Measurements from ENCODE around the gene LARGE1. TPM values are rescaled to one million over a fixed set of nuclear protein-coding genes. Genes with fewer than 3 reads are reported as not detected.

LARGE1 gene
- total RNA-seq, 1 donor from 2014 or later = 81.2 TPM

- H3K27me3 Mint-ChIP-seq (ENCODE audit: unreplicated experiment) = peaks cover 9% of the 10 kb centered on the region
- peak overlapping the region; percentile 17 for H3K27ac Mint-ChIP-seq (ENCODE audit: unreplicated experiment)
Measured at GRCh38 chr22:33851240-33851639, 69.0 kb downstream of the LARGE1 start.

GRCh38 chr22:33850724-33851123 is 69.6 kb downstream of the LARGE1 start:
- H3K4me3 Mint-ChIP-seq (ENCODE audit: unreplicated experiment) = no peak overlapping the region
- peaks cover 9% of the 10 kb centered on the region for H3K27me3 Mint-ChIP-seq (ENCODE audit: unreplicated experiment)

More at GRCh38 chr22:33851240-33851639, 69.0 kb downstream of the LARGE1 start:
- no peak overlapping the region for H3K4me3 Mint-ChIP-seq (ENCODE audit: unreplicated experiment)
- no peak for TF ChIP-seq CTCF (IDR thresholded peaks at IDR 0.05; ENCODE audit: partially characterized antibody, unreplicated experiment)
- peaks cover 57% of the 10 kb centered on the region for H3K4me1 Mint-ChIP-seq (ENCODE audit: low read depth, unreplicated experiment)
- H3K36me3 Mint-ChIP-seq (ENCODE audit: unreplicated experiment) = peaks cover 4% of the 10 kb centered on the region
- no peak for DNase-seq
- peaks cover 14% of the 10 kb centered on the region for H3K9me3 Mint-ChIP-seq (ENCODE audit: unreplicated experiment)

GRCh38 chr22:33850193-33850592 is 70.1 kb downstream of the LARGE1 start:
- Mint-ChIP-seq H3K36me3 (ENCODE audit: unreplicated experiment) (peaks cover 4% of the 10 kb centered on the region), H3K27me3 (ENCODE audit: unreplicated experiment) (peaks cover 9% of the 10 kb centered on the region), H3K4me1 (ENCODE audit: low read depth, unreplicated experiment) (peaks cover 50% of the 10 kb centered on the region), H3K27ac (ENCODE audit: unreplicated experiment) (no peak overlapping the region), H3K9me3 (ENCODE audit: unreplicated experiment) (peaks cover 14% of the 10 kb centered on the region), H3K4me3 (ENCODE audit: unreplicated experiment) (no peak overlapping the region)
- TF ChIP-seq CTCF (IDR thresholded peaks at IDR 0.05; ENCODE audit: partially characterized antibody, unreplicated experiment) = no peak
- DNase-seq = no peak

More at GRCh38 chr22:33850724-33851123, 69.6 kb downstream of the LARGE1 start:
- no peak overlapping the region for H3K27ac Mint-ChIP-seq (ENCODE audit: unreplicated experiment)
- no peak for TF ChIP-seq CTCF (IDR thresholded peaks at IDR 0.05; ENCODE audit: partially characterized antibody, unreplicated experiment)
- peaks cover 14% of the 10 kb centered on the region for H3K9me3 Mint-ChIP-seq (ENCODE audit: unreplicated experiment)
- peaks cover 52% of the 10 kb centered on the region for H3K4me1 Mint-ChIP-seq (ENCODE audit: low read depth, unreplicated experiment)
- DNase-seq = no peak
- peaks cover 4% of the 10 kb centered on the region for H3K36me3 Mint-ChIP-seq (ENCODE audit: unreplicated experiment)

GRCh38 chr22:33848251-33848650 is 72.0 kb downstream of the LARGE1 start:
- Mint-ChIP-seq H3K36me3 (ENCODE audit: unreplicated experiment) (peaks cover 4% of the 10 kb centered on the region), H3K4me3 (ENCODE audit: unreplicated experiment) (no peak overlapping the region), H3K27me3 (ENCODE audit: unreplicated experiment) (peaks cover 4% of the 10 kb centered on the region), H3K4me1 (ENCODE audit: low read depth, unreplicated experiment) (peaks cover 41% of the 10 kb centered on the region), H3K27ac (ENCODE audit: unreplicated experiment) (no peak overlapping the region), H3K9me3 (ENCODE audit: unreplicated experiment) (peaks cover 8% of the 10 kb centered on the region)
- TF ChIP-seq CTCF (IDR thresholded peaks at IDR 0.05; ENCODE audit: partially characterized antibody, unreplicated experiment) = no peak
- DNase-seq = no peak

- Mint-ChIP-seq H3K27ac (ENCODE audit: unreplicated experiment) (no peak overlapping the region), H3K9me3 (ENCODE audit: unreplicated experiment) (peaks cover 8% of the 10 kb centered on the region), H3K4me1 (ENCODE audit: low read depth, unreplicated experiment) (peaks cover 39% of the 10 kb centered on the region), H3K4me3 (ENCODE audit: unreplicated experiment) (no peak overlapping the region), H3K27me3 (ENCODE audit: unreplicated experiment) (peaks cover 2% of the 10 kb centered on the region), H3K36me3 (ENCODE audit: unreplicated experiment) (peaks cover 4% of the 10 kb centered on the region)
- DNase-seq = no peak
- no peak for TF ChIP-seq CTCF (IDR thresholded peaks at IDR 0.05; ENCODE audit: partially characterized antibody, unreplicated experiment)
Measured at GRCh38 chr22:33844273-33844672, 76.0 kb downstream of the LARGE1 start.

All from glutamatergic neuron (in vitro differentiated cells).